ENCODE results near the gene RPS19. TPM values are rescaled to one million over a fixed set of nuclear protein-coding genes. Genes with fewer than 3 reads are reported as not detected.

RPS19 gene
- total RNA-seq, 1 experiment from 2014 or later, result 3,020 TPM

GRCh38 chr19:41864374-41864773 is 4.3 kb downstream of the RPS19 start (continued):
- TF ChIP-seq CEBPB (IDR thresholded peaks at IDR 0.05; ENCODE audit: low read depth), result no peak
- no peak for TF ChIP-seq RAD21 (IDR thresholded peaks at IDR 0.05; ENCODE audit: low read depth)
- TF ChIP-seq CTCF (IDR thresholded peaks at IDR 0.05 in 2 of 3, conservative IDR thresholded peaks at IDR 0.05 in 1 of 3; ENCODE audit: borderline replicate concordance in 1 of 3, insufficient read depth in 1 of 3, low read depth in 2 of 3, low read length in 2 of 3), result no peak
- TF ChIP-seq FOSL1 (IDR thresholded peaks at IDR 0.05; ENCODE audit: low read depth), result no peak
- no peak for TF ChIP-seq TCF7L2 (IDR thresholded peaks at IDR 0.05; ENCODE audit: borderline replicate concordance, extremely low read depth, insufficient read depth, insufficient read length)
- TF ChIP-seq CBX3 (IDR thresholded peaks at IDR 0.05; ENCODE audit: low read depth), result no peak

GRCh38 chr19:41866284-41866683 is 6.2 kb downstream of the RPS19 start:
- peaks cover 78 to 92% of the 10 kb centered on the region in 2 experiments for H3K36me3 ChIP-seq (ENCODE audit: control insufficient read depth in 1 of 2, insufficient read depth in 2 of 2, low read length in 2 of 2)
- BruUV-seq (replicated peaks), result no TSS peak
- ChIA-PET POLR2A (interaction anchor here (0.7 to 1.1 kb wide), 2 partner anchors 14 to 27 kb away, joined by 3 read pairs; no protein-coding TSS in a partner anchor), CTCF (no interaction called here), RAD21 (ENCODE audit: low non-redundant PET in 1 of 2, low total read pairs in 2 of 2, uncharacterized antibody in 2 of 2, unreplicated experiment in 2 of 2) (no interaction called here)
- DNase-seq (ENCODE audit: low read depth, low spot score), result no peak
- H3K4me2 ChIP-seq (ENCODE audit: low read length), result no peak overlapping the region
- intact Hi-C loops (cut with micrococcal nuclease), result no loop called here
- H3K27me3 ChIP-seq (ENCODE audit: insufficient read depth, low read length), result no peaks in the 10 kb centered on the region
- H3K9ac ChIP-seq (ENCODE audit: low read length), result no peak overlapping the region
- ATAC-seq, result peak; percentile 21; the same call in 1 of the 2 replicates
- TF ChIP-seq SRF (IDR thresholded peaks at IDR 0.05; ENCODE audit: low read depth), result no peak
- no peak for TF ChIP-seq SP1 (IDR thresholded peaks at IDR 0.05; ENCODE audit: low read depth)
- no peak for TF ChIP-seq CBX3 (IDR thresholded peaks at IDR 0.05; ENCODE audit: low read depth)
- no peak for TF ChIP-seq EZH2phosphoT487 (IDR thresholded peaks at IDR 0.05; ENCODE audit: borderline replicate concordance)
- TF ChIP-seq POLR2AphosphoS5 (IDR thresholded peaks at IDR 0.05; ENCODE audit: low read depth, low read length), result 0 out of 2 replicates have a peak, but pooled peaks have one; percentile 30
- no peaks in the 10 kb centered on the region for H3K9me3 ChIP-seq (ENCODE audit: control insufficient read depth in 1 of 2, insufficient read depth in 1 of 2, low read depth in 1 of 2, low read length in 2 of 2)
- no peak overlapping the region for H3K4me3 ChIP-seq (replicated peaks in 1 of 2; ENCODE audit: low read depth in 1 of 2, low read length in 2 of 2)
- peak overlapping the region; percentile 13; the same call in 1 of the 2 replicates for H3K27ac ChIP-seq (ENCODE audit: low read depth, low read length)
- H2AFZ ChIP-seq (ENCODE audit: low read depth, low read length, poor library complexity, severe bottlenecking), result no peak overlapping the region
- H4K20me1 ChIP-seq (ENCODE audit: insufficient read depth), result peaks cover 56% of the 10 kb centered on the region; the same call in 1 of the 2 replicates
- peaks cover 86% of the 10 kb centered on the region for H3K79me2 ChIP-seq (ENCODE audit: insufficient read depth, low read length)
- peaks cover 18 to 71% of the 10 kb centered on the region in 2 experiments for H3K4me1 ChIP-seq (ENCODE audit: control insufficient read depth in 1 of 2, insufficient read depth in 2 of 2, low read length in 2 of 2)
- no peaks in the 10 kb centered on the region for H3K9me2 ChIP-seq (ENCODE audit: insufficient read depth)

Data from HCT116 (cell line).